Mammary epithelial cell (primary cell): ENCODE data around the gene TAF9.

Experiments used
- EZH2 ChIP-seq: IDR thresholded peaks from 2 replicates; pipeline ENCODE4 v1.6.1; 2012; ENCODE audit warnings: low read length, inconsistent platforms, borderline replicate concordance
- TF ChIP-seq, protein P1 (sequence below), 2 donors: IDR thresholded peaks in 1 of 2; conservative IDR thresholded peaks in 1 of 2; 2 replicates each; pipeline ENCODE4 v1.5.1; 2011 to 2012; ENCODE audit warnings: inconsistent platforms in 2 of 2, low read length in 2 of 2, mild to moderate bottlenecking in 2 of 2, control low read depth in 1 of 2, low read depth in 1 of 2; ENCODE audit not compliant: insufficient read depth in 1 of 2; ENCODE audit errors: extremely low read depth in 1 of 2

DNA sequence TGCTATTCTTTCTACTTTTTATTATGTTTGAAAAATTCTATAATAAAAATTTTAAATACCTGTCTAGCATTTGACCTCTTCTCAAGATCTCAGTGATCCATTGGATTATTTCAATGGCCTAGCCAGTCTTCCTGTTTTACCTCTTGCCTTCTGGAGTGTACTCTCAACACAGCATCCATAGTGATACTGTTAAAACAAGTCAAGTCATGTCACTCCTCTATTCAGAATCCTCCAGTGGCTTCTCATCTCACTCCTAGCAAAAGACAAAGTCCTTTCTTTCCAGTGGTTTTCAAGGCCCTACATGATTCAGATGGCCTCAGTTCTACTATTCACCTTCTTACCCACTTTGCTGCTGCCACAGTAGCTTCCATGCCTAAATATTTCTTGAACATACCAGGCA lies 47.4 kb upstream of the TAF9 start:
- TF ChIP-seq, protein P1, sequence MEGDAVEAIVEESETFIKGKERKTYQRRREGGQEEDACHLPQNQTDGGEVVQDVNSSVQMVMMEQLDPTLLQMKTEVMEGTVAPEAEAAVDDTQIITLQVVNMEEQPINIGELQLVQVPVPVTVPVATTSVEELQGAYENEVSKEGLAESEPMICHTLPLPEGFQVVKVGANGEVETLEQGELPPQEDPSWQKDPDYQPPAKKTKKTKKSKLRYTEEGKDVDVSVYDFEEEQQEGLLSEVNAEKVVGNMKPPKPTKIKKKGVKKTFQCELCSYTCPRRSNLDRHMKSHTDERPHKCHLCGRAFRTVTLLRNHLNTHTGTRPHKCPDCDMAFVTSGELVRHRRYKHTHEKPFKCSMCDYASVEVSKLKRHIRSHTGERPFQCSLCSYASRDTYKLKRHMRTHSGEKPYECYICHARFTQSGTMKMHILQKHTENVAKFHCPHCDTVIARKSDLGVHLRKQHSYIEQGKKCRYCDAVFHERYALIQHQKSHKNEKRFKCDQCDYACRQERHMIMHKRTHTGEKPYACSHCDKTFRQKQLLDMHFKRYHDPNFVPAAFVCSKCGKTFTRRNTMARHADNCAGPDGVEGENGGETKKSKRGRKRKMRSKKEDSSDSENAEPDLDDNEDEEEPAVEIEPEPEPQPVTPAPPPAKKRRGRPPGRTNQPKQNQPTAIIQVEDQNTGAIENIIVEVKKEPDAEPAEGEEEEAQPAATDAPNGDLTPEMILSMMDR (conservative IDR thresholded peaks at IDR 0.05 in 1 of 2, IDR thresholded peaks at IDR 0.05 in 1 of 2; ENCODE audit: extremely low read depth in 1 of 2, insufficient read depth in 1 of 2, low read depth in 1 of 2, low read length in 2 of 2) = no peak
- TF ChIP-seq EZH2 = no peak
